NCI-H1092 (cell line): ENCODE results near the gene PTGDS.
A peak's percentile ranks its signal among the peaks of the same experiment; 100 is the strongest.

Experiments
- DNase-seq: peaks from one replicate; lab custom pipeline; 2025; lab: John Stamatoyannopoulos, UW

PTGDS gene

GRCh38 chr9:136977223-136977622 lies at the start of gene PTGDS:
PTGDS (plus strand) TSS chr9:136977504; CDS start chr9:136977579, 75 bp downstream.
- no peak for DNase-seq

DNA sequence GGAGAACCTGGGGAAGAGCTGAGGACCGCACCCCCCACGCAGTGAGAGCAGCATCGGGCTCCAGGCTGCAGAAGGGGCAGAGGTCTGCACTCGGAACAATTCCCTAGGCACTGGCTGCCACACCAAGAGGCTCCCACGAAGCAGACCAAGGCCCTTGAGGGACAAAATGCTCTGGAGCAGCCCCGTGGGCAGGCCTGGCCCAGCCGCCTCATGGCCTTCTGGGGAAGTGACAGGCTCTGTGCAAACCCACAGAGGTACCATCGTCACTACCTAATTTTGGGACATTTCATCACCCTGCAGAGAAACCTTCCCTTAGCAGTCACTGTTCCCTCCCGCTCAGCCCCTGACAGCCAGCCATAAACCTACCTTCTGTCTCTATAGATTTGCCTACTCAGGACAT lies 48.7 kb upstream of the PTGDS start:
- no peak for DNase-seq

GRCh38 chr9:136930014-136930413 lies 47.3 kb upstream of the PTGDS start:
- DNase-seq = no peak

GRCh38 chr9:136931611-136932130 lies 45.6 kb upstream of the PTGDS start:
- no peak for DNase-seq

GRCh38 chr9:136934277-136934676 lies 43.0 kb upstream of the PTGDS start:
- DNase-seq = no peak

DNA sequence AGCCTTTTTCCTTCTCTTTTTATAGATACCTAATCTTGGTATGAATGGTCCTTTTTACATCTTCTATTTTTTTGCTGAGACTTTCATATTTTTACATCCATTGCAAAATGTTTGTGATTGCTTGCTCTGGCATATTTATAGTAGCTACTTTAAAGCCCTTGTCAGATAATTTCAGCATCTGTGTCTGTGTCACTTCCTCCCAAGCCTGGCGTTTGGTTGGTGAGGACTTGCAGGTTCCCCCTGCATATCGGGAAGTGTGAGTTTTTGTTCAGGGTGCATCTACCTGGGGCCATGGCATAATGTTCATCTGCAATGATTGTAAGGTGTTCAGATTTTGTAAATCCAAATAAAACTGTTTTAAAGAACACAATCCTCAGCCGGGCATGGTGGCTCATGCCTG lies 41.7 kb upstream of the PTGDS start:
- DNase-seq = no peak

DNA sequence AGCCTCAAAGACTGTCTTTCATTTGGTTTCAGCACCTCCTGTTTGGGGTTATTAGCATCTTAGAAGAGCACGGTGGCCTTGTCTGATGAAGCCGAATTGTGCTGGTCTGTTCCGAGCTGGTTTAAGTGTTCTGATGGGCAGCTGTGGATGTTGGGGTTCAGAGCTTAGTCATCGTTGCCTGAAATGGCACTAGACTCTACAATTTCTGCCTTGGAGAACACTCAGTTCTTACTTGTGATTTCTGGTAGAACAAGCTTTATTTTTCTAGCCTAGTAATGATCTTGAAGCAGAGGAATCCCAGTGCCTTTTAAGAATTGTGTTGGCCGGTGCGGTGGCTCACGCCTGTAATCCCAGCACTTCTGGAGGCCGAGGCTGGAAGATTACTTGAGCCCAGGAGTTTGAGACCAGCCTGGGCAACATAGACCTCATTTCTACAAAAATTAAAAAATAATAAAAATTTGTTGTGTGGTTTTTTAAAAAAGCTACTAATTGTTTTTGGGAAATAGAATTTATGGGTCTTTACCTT lies 40.6 kb upstream of the PTGDS start:
- DNase-seq = no peak

- DNase-seq = no peak
Measured at GRCh38 chr9:136937186-136938001, 39.9 kb upstream of the PTGDS start.

DNA sequence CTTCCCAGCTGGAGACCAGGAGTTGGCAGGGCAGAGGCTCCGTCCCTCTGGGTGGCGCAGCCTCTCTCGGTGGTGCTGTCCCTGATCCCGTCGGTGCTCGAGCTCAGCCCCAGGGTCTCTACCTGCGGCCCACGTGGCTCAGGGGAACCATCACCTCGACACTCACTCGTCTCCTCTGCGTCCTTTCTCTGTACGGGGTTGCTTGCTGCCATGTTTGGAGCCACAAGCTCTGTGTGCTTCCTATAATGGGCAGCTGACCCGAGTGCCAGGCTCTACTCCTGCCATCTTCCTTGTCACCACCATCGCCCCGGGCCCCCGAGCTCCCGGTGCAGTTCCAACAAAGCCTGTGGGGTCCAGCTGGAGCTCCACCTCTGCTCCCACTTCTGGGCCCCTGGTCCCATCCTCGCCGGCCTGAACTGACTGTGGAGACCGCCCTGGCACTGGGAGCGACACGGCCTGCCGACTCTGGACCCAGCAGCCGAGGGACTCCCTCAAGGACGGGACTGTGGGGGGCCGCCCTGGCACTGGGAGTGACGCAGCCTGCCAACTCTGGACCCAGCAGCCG lies 37.8 kb upstream of the PTGDS start:
- no peak for DNase-seq

- no peak for DNase-seq
Measured at GRCh38 chr9:136939996-136940525, 37.2 kb upstream of the PTGDS start.

DNA sequence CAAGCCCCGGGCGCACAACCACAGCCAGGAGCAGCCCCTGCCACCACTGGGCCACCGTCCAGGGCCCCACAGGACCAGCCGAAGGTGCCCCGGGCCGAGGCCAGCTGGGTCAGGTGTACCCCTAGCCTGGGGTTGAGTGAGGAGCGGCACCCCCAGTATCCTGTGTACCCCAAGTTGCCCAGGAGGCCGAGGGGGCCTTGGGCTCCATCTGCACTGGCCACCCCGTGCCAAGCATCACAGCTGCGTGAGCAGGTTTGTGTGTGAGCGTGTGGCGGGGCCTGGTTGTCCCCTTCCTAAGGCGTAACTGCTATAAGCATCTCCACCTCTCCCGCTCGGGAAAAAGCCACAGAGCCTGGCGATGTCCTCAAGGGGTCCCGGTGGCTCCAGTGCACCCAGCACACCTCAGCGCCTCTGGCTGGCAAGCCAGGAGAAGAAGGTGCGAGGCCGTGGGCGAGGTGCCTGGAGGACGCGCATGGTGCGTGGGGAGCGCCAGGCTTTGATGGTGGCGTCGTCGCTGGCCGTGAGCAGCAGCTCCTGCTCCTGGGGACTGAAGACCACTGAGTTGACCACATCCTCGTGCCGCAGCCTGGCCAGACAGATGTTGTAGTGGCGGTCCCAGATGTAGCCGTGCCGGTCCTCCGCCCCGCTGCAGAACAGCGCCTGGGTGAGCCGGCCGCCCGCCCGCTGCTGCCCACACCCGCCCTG lies 36.6 kb upstream of the PTGDS start:
- no peak for DNase-seq

- DNase-seq = no peak
Measured at GRCh38 chr9:136941231-136942111, 35.8 kb upstream of the PTGDS start.

DNA sequence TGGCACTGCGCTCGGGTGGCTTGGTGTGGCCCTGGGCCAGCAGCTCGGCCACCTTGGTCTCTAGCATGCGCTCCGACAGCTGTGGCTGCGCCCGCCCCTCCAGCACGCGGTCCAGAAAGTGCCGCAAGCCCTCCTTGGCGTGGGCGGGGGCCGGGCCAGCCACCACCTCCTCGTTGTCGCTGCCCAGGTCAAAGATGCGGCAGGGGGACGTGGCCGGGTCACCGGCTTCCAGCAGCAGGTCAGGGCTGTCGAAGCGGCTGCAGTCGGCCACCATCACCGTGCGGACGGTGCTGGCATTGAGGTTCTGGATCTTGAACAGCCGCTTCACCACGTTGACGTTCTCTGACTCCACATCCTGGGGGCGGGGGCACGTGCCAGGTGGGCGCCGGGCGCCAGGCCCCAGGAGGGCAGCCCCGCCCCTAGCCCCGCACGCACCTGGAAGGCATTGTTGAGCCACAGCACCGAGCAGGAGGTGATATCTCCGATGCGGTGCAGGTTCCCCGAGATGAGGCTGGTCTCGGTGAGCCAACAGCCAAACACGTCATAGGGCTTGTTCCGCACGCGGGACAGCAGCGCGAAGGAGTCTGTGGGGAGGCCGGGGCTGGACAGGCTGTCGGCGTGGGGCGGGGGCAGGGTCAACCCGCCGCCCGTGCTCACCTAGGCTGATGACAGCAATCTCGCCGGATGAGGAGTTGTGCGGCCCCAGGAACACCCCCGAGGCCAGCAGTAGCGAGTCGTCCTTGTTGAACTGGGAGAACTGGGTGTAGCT lies 35.0 kb upstream of the PTGDS start:
- DNase-seq = no peak

DNA sequence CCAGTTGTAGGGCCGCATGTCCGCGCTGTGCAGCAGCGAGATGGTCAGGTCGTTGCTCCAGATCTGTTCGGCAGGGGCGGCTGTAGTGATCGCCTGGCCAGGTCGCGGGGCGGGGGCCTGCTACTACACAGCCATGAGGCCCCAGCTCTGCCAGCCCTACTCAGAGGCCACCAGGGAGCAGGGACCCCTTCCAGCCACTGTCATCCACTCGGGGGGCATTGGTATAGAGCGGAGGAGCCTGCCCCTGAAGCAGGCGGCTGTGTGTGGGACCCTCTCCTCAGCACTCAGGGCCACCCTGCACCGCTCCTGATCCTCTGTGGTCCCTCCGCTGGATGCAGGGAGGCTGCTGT lies 34.4 kb upstream of the PTGDS start:
- DNase-seq = no peak

DNA sequence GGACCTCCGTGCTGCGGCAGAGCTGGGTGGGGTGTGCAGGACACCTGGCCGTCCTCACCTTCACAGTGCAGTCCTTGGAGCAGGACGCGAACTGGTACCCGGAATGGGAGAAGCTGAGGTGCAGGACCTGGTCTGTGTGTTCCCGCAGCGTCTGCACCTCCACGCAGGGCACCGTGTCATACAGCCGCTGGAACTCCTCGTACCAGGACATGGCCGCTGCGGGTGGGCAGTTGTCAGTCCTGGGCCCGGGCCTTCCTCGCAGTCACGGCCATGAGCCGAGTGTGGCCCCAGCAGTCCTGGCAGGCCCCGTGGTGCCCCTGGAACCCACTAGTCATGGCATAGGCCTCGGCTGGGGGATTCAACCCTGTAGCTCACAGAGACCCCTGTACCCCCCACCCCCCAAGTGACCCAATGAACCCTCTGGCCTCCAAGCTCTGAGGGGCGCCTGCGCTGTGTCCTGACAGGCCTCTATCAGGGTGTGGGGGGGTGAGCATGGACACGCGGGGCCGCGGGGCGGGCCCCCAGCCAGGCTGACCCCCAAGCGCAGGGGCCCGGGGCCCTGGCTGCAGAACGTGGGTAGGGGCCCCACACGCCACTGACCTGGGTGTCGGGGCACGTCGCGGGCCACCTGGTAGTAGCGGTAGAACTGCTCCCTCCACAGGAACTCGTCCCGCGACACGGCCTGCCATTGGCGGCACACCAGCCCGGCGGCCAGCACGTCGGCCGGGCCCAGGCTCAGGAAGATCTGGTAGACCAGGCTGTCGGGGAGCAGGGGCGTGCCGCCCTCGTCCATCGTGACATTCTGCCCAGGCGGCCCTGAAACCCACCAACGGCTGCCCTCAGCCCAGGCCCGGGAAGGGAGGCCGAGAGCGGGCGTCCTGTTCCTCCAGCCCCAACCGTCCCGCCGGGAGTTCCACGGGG lies 33.8 kb upstream of the PTGDS start:
- DNase-seq = no peak

DNA sequence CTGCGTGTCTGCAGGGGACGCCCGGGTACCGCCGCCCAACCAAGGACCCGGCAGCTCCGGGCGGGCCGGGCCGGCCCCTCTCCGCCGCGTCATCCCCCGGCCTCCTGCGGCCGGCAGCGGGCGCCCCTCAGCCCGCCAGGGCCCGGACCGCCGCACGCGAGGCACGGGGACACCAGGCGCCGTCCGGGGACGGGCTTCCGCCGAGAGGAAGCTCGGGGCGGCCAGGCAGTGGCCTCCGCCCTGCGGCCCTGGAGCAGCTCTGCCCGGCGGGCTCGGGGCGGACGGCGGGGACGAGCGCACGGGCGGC lies 33.1 kb upstream of the PTGDS start:
- no peak for DNase-seq

DNA sequence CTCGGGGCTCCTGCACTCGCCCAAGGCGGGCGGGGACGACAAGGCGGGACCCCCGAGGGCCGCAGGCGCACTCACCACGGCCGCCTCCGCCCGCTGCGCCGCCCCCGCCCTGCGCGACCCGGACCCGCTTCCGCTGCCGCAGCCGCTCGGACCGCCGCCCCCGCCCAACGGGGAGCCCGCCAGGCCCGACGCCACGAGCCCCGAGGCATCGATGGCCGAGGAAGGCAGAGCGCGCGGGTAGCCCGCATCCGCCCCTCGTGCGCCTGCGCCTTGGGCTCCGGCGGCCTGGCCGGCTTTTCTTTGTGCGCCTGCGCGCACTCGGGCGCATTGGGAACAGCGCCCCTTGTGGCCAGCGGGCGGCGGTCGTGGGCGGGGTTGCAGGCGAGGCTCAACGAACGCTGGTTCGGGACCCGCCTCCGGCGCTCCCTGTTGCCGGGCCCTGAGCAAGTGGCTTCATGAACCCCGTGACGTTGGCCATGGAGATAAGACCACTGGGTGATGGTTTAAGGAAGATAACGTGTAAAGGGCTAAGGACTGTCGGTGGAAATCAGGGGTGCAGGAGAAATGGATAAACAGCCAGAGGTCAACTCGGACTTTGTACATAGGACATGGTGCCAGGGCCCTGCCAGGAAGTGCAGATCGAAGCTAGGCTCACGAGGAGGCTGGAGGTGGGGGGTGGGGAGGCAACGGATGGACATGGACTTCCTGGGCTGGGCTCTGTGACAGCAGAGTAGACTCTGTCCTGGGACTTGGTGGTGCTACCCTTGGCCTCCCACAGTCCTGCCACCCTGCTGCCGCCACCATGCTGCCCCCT lies 32.6 kb upstream of the PTGDS start, which contains the start of the genes C8G and FBXW5:
Gene C8G, plus strand, starts transcription at position 725 of the 814 bp plus-strand sequence. Its CDS starts 78 bp downstream, at position 803.
Gene FBXW5, minus strand, starts transcription at position 220 of the 814 bp plus-strand sequence. CDS start 655 bp downstream, outside the sequence.
- DNase-seq = peak; percentile 93

GRCh38 chr9:136945333-136946227 lies 31.7 kb upstream of the PTGDS start:
- no peak for DNase-seq
